CD14-positive monocyte (primary cell): ENCODE data around the gene APP. TPM values are rescaled to one million over a fixed set of nuclear protein-coding genes. Genes with fewer than 3 reads are reported as not detected.

Experiments used
- DNase-seq, 3 donors: peaks; one replicate each; pipeline ENCODE4 v3.0.0-alpha.2; 2011 to 2022
- H2AFZ ChIP-seq: 2 replicates; pipeline ENCODE4 v1.6.0; 2012; ENCODE audit warnings: mild to moderate bottlenecking, low read depth, low read length, inconsistent platforms; ENCODE audit not compliant: insufficient read depth, poor library complexity, severe bottlenecking
- H3K27ac ChIP-seq, 2 donors: 1 replicate in 1 of 2; 2 replicates in 1 of 2; pipeline ENCODE4 v1.5.1; 2012 to 2013; ENCODE audit warnings: low read length in 2 of 2, control low read depth in 1 of 2, inconsistent platforms in 1 of 2, low read depth in 1 of 2, mild to moderate bottlenecking in 1 of 2
- H3K27me3 ChIP-seq, 2 donors: one replicate each; pipeline versions ENCODE4 v1.6.0 to v1.6.1; 2011 to 2013; ENCODE audit warnings: low read length in 2 of 2; ENCODE audit not compliant: control insufficient read depth in 2 of 2, insufficient read depth in 2 of 2
- H3K36me3 ChIP-seq, 2 donors: replicated peaks in 1 of 2; 1 replicate in 1 of 2; 2 replicates in 1 of 2; pipeline versions ENCODE4 v1.5.1 to v1.6.1; 2012 to 2013; ENCODE audit warnings: low read length in 2 of 2, control low read depth in 1 of 2, inconsistent platforms in 1 of 2, mild to moderate bottlenecking in 1 of 2; ENCODE audit not compliant: insufficient read depth in 2 of 2, control insufficient read depth in 1 of 2
- H3K4me1 ChIP-seq, 2 donors: 1 replicate in 1 of 2; 2 replicates in 1 of 2; pipeline versions ENCODE4 v1.5.1 to v1.6.1; 2012 to 2013; ENCODE audit warnings: low read length in 2 of 2, control low read depth in 1 of 2, inconsistent platforms in 1 of 2, mild to moderate bottlenecking in 1 of 2, moderate library complexity in 1 of 2; ENCODE audit not compliant: insufficient read depth in 2 of 2, control insufficient read depth in 1 of 2
- H3K4me2 ChIP-seq: replicated peaks from 2 replicates; pipeline ENCODE3; 2012; ENCODE audit warnings: low read length, moderate library complexity, mild to moderate bottlenecking; ENCODE audit not compliant: poor library complexity, severe bottlenecking; ENCODE audit errors: extremely low read depth
- H3K4me3 ChIP-seq, 3 experiments: fragments of 200-600 bp in 1 of 3; sonication (generic) in 1 of 3; replicated peaks in 1 of 3; 1 replicate in 2 of 3; 2 replicates in 1 of 3; pipeline ENCODE4 v1.5.1; 2011 to 2013; ENCODE audit warnings: low read length in 3 of 3, mild to moderate bottlenecking in 3 of 3, control low read depth in 2 of 3, low read depth in 2 of 3, inconsistent platforms in 1 of 3, moderate library complexity in 1 of 3
- H3K79me2 ChIP-seq: 2 replicates; pipeline ENCODE4 v1.6.0; 2012; ENCODE audit warnings: mild to moderate bottlenecking, control low read depth, inconsistent platforms, low read length, moderate library complexity; ENCODE audit not compliant: insufficient read depth
- H3K9ac ChIP-seq: 2 replicates; pipeline ENCODE4 v1.6.0; 2017; ENCODE audit warnings: low read length, mild to moderate bottlenecking; ENCODE audit not compliant: insufficient read depth, poor library complexity, severe bottlenecking
- H3K9me3 ChIP-seq, 2 donors: replicated peaks in 1 of 2; 1 replicate in 1 of 2; 2 replicates in 1 of 2; pipeline versions ENCODE4 v1.5.1 to v1.6.1; 2012 to 2013; ENCODE audit warnings: low read length in 2 of 2, control low read depth in 1 of 2; ENCODE audit not compliant: control insufficient read depth in 1 of 2, insufficient read depth in 1 of 2
- H4K20me1 ChIP-seq: 2 replicates; pipeline ENCODE4 v1.6.0; 2012; ENCODE audit warnings: mild to moderate bottlenecking, low read length, control low read depth, moderate library complexity; ENCODE audit not compliant: insufficient read depth
- H3K27ac Mint-ChIP-seq, 7 donors: one replicate each; pipeline ENCODE4 v1.8.0; 2020; ENCODE audit warnings: mild to moderate bottlenecking in 7 of 7, mixed read lengths in 7 of 7, moderate library complexity in 6 of 7, inconsistent platforms in 2 of 7
- H3K27me3 Mint-ChIP-seq, 3 donors: one replicate each; pipeline ENCODE4 v1.8.0; 2021 to 2022; ENCODE audit warnings: low read depth in 3 of 3, mild to moderate bottlenecking in 3 of 3, mixed read lengths in 3 of 3, moderate library complexity in 3 of 3, inconsistent platforms in 1 of 3
- H3K36me3 Mint-ChIP-seq, 2 donors: one replicate each; pipeline ENCODE4 v1.8.0; 2020; ENCODE audit warnings: mixed read lengths in 2 of 2, inconsistent platforms in 1 of 2, mild to moderate bottlenecking in 1 of 2
- H3K4me1 Mint-ChIP-seq: one replicate; pipeline ENCODE4 v1.8.0; 2020; ENCODE audit warnings: mild to moderate bottlenecking, mixed read lengths
- H3K4me3 Mint-ChIP-seq, 2 donors: one replicate each; pipeline ENCODE4 v1.8.0; 2020; ENCODE audit warnings: mild to moderate bottlenecking in 2 of 2, mixed read lengths in 2 of 2, moderate library complexity in 1 of 2
- H3K9me3 Mint-ChIP-seq, 7 donors: one replicate each; pipeline ENCODE4 v1.8.0; 2020 to 2022; ENCODE audit warnings: mixed read lengths in 7 of 7, mild to moderate bottlenecking in 6 of 7, moderate library complexity in 6 of 7, inconsistent platforms in 2 of 7
- CTCF ChIP-seq: fragments of 200-600 bp; IDR thresholded peaks from one replicate; pipeline ENCODE4 v1.8.0; 2022; ENCODE audit warnings: antibody characterized with exemption, mild to moderate bottlenecking
- WGBS: methylation state at CpG from one replicate; pipeline ENCODE4 v1.1.5; 2013; ENCODE audit warnings: missing lambda C conversion rate; ENCODE audit not compliant: insufficient coverage; 5-methylcytosine and 5-hydroxymethylcytosine counted together
- intact Hi-C, 2 donors: fragments of 100-400 bp; cut with micrococcal nuclease; formaldehyde crosslinking; loops; one replicate each; pipeline versions ENCODE4 v1.15.0 to v1.15.1; 2023
- polyA plus RNA-seq, 3 donors: library from polyadenylated mRNA; depleted of rRNA in 1 of 3; unstranded in 2 of 3; stranded (reverse) in 1 of 3; fragments of 300-500 nt in 2 of 3; fragments of >200 nt in 1 of 3; fragmentation: Illumina TruSeq in 2 of 3; gene quantifications; 1 replicate in 2 of 3; 2 replicates in 1 of 3; pipeline ENCODE4 v1.2.3, GENCODE V29; 2012 to 2021

The APP gene
- polyA plus RNA-seq, 3 donors, result 28.0 to 118 (median 35.1) TPM

- no peak overlapping the region for H3K9ac ChIP-seq
- no peaks in the 10 kb centered on the region for H3K27me3 ChIP-seq
- 99% methylated on average over 7 of the region's 8 CpGs for WGBS
- H3K9me3 Mint-ChIP-seq, result peaks cover 0 to 3% (median 0%) of the 10 kb centered on the region in 7 donors
- no peaks in the 10 kb centered on the region for H3K27me3 Mint-ChIP-seq
- intact Hi-C loops, result no loop called here
- no peak overlapping the region for H3K4me2 ChIP-seq
- DNase-seq, result no peak
- no peak overlapping the region for H2AFZ ChIP-seq
- H3K36me3 ChIP-seq, result peaks cover 53 to 76% of the 10 kb centered on the region in 2 donors
- peaks cover 62 to 82% of the 10 kb centered on the region in 2 donors for H3K36me3 Mint-ChIP-seq
- no peak overlapping the region for H3K4me3 ChIP-seq
- peaks cover 9% of the 10 kb centered on the region in 2 donors for H3K4me1 ChIP-seq
- H3K27ac Mint-ChIP-seq, result peak overlapping the region in 6 of 7 donors; percentile 11 to 52 (median 28)
- TF ChIP-seq CTCF, result no peak
- H3K9me3 ChIP-seq, result no peaks in the 10 kb centered on the region
- no peak overlapping the region for H3K27ac ChIP-seq
- H3K4me3 Mint-ChIP-seq, result no peak overlapping the region
- H4K20me1 ChIP-seq, result no peaks in the 10 kb centered on the region
- H3K4me1 Mint-ChIP-seq, result peaks cover 9% of the 10 kb centered on the region
- no peaks in the 10 kb centered on the region for H3K79me2 ChIP-seq
These were observed 195.6 kb downstream of the APP start for GRCh38 chr21:25974964-25975363.

DNA sequence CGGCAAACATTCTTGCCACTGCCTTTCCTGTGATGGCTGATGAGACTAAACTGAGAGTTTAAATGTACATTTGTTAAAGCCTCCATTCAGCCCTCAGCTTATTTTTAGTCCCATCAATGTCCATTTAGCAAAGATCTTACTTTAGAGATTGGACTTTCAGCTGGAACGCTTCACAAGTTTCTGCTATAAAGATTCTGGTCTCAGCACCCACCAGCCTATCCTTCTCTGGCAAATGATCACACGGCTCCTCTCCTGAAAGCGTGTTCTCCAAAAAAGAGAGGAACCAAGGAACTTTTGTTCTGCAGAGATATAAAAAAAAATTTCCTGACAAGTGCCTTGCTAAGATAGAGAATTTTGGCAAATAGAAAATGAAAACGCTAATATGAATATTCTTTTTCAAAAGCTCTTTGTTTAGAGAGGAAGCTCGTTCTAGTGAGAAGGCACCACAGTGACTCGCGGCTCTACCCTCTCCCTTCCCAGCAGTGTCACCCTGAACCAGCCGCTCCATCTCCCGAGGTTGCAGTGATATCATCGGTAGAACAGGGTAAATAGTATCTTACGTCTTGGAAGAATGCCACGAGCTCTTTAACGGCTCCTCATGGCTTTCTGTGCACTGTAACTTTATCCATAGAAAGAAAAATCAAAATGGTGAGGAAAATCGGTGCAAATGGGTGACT is 200.2 kb downstream of the APP start:
- H3K79me2 ChIP-seq, result peaks cover 6% of the 10 kb centered on the region
- H2AFZ ChIP-seq, result peak overlapping the region; percentile 39
- H3K4me1 ChIP-seq, result peaks cover 51 to 53% of the 10 kb centered on the region in 2 donors
- peak overlapping the region in 1 of 3 experiments; percentile 24 for H3K4me3 ChIP-seq
- no peaks in the 10 kb centered on the region for H3K9me3 ChIP-seq
- peaks cover 23 to 41% of the 10 kb centered on the region in 2 donors for H3K36me3 ChIP-seq
- H3K4me3 Mint-ChIP-seq, result peak overlapping the region; percentile 57 to 59
- intact Hi-C loops, result no loop called here
- no peak overlapping the region for H3K9ac ChIP-seq
- peaks cover 43% of the 10 kb centered on the region for H3K4me1 Mint-ChIP-seq
- peak in 1 of 3 donors; percentile 9 for DNase-seq
- H3K9me3 Mint-ChIP-seq, result peaks cover 0 to 3% (median 0%) of the 10 kb centered on the region in 7 donors
- no peak for TF ChIP-seq CTCF
- H3K27ac Mint-ChIP-seq, result peak overlapping the region; percentile 58 to 89 (median 81)
- H3K27me3 ChIP-seq, result no peaks in the 10 kb centered on the region
- no peaks in the 10 kb centered on the region for H4K20me1 ChIP-seq
- peaks cover 34 to 47% of the 10 kb centered on the region in 2 donors for H3K36me3 Mint-ChIP-seq
- H3K4me2 ChIP-seq, result peak overlapping the region; percentile 53
- 58% methylated on average over 2 of the region's 15 CpGs for WGBS
- H3K27me3 Mint-ChIP-seq, result no peaks in the 10 kb centered on the region
- H3K27ac ChIP-seq, result peak overlapping the region in 1 of 2 donors; percentile 58
